HG02759 (cell line): ENCODE results near the gene PJA1.

Experiments
- ATAC-seq: cut with Tn5 transposase; IDR thresholded peaks from one replicate; pipeline ENCODE4 v1.9.1; 2021; ENCODE audit warnings: mild to moderate bottlenecking, moderate library complexity; ENCODE audit not compliant: unreplicated experiment

The PJA1 gene

GRCh38 chrX:69143530-69143929 is 21.7 kb downstream of the PJA1 start:
- no peak for ATAC-seq

DNA sequence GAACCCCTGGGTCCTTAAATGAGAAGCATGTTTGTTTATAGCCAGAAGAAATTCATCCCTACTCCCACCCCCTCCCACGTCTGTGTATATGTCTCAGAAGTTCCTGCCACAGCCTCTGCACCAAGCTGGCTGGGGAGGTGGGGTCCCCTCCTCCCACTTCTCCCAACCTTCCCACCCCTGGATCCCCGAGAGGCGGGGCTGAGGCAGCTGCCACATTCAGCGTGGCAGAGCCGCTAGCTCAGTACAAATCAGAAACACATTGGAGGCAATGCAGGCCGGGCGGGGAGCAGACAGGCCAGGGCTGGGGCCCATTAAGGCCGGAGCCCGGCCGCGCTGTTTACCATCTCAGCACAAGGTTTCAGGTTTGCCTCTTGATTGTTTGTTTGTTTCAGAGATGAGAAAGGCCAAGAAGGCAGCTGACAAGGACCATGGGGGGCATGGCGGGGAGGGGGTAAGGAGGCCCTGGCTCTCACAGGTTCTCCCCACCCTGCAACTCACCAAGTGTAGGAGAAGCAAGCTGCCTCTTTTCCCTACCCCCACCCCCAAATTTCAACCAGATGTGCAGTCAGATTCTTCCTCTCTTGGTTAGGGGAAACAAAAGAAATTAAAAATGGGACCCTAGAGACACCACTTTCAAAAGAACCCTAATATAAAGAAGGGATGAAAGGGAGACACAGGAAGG is 22.3 kb downstream of the PJA1 start:
- no peak for ATAC-seq

GRCh38 chrX:69140837-69141236 is 24.4 kb downstream of the PJA1 start:
- ATAC-seq, result no peak

DNA sequence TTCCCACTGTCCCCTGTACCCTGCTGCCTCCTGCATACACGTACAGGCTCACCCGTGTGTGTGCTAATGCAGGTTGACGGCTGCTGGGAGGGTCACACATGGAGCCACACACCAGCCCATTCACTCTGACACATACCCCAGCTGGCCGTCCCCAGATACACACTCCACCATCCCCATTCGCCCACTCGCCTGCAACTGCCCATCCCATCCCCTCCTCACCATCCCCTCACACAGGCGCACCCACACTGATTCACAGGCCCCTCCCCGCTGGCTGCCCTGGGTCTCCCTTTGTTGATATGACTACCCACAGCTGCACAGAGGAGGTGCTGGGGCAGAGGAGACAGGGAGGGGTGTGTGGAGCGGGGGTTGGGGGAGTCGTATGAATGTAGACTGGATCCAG is 25.7 kb downstream of the PJA1 start:
- ATAC-seq, result no peak

- ATAC-seq, result no peak
These were observed 26.7 kb downstream of the PJA1 start for GRCh38 chrX:69138512-69138911.

DNA sequence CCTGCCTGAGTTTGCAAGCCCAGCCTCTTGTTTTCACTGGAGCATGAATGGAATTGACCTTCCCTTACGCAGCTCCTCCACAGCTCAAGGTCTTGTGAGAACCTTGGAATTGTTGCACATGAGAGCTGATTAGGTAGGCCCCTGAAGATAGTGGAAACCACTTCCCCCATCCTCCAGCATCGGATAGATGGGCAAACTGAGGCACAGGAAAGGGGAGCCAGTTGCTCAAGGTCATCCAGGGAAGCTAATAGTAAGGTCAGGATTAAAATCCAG is 27.2 kb downstream of the PJA1 start:
- no peak for ATAC-seq

DNA sequence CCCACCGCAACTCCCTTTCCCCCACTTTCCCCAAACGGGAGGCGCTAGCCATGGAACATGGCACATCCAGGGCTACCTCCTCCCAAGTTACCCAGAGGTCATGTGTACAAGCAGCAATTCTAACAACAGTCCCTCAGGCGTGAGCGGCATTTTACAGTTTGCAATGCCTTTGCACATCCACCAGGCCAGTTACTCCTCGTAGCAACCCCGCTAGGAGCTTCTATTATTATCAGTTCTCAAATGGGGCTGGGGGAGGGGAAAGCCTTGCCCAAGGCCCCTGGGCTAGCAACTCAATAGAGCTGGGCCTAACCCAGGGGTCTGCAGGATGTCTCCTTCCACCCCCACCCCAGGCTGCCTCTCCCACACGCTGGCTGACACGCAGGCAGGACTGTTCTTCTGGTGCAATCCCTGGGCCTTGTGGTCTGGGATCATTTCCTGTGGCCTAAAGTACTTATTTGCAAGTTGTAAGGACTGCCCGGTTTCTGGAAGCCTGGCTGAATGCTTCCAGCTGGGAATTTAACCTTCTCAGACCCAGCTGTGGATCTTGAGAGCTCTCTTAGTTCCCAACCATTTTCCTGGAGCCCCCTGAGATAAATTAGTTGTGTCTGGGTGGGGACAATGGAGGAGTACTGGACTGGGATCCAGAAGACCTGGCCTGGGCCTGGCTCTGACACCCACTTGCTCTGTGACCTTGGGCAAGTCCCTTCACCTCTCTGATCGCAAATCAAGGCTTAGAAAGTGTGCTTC is 27.7 kb downstream of the PJA1 start:
- no peak for ATAC-seq

- ATAC-seq, result no peak
These were observed 28.5 kb downstream of the PJA1 start for GRCh38 chrX:69136546-69137331.

DNA sequence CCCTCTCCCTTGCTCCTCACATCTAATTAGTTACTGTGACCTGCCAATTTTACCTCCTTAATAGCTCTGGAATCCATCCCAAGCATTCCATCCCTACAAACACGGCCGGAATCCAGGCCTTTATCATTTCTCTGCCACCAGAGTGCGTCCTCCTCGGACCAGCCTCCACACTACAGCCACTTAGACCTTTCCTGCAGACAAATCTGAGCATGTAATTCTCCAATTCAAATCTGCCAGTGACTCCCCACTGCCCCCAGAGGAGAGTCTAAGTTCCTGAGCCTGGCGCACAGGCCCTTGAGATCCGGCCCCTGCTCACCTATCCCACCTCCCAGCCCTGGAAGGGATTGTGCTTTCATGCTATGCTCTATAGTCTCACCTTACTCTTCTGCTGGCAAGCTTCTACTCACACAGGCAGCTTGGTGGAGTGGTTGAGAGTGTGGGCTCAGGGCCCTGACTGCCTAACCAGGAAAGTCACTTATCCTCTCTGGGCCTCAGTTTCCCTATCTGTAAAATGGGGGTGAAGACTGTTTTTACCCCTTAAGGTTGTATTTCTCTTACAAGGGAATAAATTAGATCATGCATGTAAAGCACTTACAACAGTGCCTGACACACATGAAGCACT is 31.2 kb downstream of the PJA1 start:
- no peak for ATAC-seq

DNA sequence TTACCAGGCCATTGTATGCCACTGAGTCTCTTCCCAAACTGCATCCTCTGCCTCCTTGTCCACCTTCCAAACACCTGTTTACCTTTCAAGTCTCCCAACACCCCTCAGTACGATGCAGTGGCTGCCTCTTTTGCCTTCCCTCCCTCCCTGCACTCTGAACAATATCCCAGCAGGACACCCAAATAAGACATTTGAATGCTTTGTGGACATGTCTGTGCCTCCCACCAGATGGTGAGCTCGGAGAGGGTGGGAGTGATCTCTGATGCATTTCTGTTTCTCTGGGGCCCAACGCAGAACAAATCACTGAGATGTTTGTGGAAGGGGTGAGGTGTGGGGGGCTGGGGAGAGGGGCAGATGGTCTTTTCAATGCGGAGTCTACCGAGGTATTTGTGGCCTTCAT is 33.4 kb downstream of the PJA1 start:
- no peak for ATAC-seq

DNA sequence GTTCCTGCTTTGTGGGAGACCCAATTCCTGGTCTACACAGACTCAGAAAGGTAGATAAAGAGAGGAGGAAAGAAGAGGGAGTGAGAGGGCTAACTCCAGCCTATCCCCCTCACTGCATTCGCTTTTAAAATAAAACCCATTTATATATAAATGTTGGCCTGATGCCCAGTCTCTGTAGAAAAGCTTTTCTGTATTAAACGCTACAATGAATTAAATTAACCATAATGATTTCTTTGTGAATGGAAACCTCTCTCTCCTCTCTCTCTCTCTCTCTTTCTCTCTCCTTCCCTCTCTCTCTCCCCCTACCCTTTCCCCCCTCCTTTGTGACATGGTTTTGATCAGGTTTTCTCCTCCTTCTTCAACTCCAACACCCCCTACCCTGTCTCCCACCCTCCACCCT is 34.8 kb downstream of the PJA1 start:
- no peak for ATAC-seq

DNA sequence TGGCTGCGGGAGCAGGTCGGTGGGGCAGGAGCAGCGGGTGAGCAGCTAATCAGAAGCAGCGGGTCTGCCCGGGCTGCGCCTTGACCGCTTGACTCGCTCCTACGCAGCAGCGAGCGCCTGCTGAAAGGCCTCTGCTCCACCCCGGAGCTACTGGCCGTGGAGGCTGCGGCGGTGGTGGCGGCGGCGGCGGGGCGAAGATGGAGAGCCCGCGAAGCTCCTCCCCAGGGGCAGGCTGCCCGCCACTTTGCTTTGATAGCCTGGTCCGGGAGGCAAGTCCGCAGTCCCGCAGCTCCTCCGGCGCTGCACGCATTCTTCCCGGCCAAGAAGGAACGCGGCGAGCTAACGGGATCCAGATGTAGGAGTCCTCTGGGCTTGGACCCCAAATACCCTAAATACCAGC is 36.7 kb downstream of the PJA1 start:
- ATAC-seq, result no peak

GRCh38 chrX:69127466-69127865 is 37.8 kb downstream of the PJA1 start:
- no peak for ATAC-seq

GRCh38 chrX:69126642-69127041 is 38.6 kb downstream of the PJA1 start:
- no peak for ATAC-seq

GRCh38 chrX:69125094-69125493 is 40.2 kb downstream of the PJA1 start:
- no peak for ATAC-seq

DNA sequence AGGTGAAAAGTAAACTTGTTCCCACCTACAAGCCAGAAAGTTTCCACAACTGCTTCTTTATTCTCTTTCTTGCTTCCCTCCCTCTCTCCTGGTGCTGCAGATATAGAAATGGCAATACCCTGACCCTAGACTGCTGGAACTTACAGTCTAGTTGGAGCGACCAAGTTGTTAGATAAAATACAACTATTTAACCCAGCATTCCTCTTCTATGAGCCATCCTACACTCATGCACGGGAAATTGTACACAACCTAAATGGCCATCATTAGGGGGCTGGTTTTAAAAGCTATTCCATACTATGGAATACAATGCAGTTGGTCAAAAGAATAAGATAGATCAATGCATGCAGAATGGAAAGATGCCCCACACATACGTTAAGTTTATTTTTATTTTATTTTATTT is 41.1 kb downstream of the PJA1 start:
- no peak for ATAC-seq

DNA sequence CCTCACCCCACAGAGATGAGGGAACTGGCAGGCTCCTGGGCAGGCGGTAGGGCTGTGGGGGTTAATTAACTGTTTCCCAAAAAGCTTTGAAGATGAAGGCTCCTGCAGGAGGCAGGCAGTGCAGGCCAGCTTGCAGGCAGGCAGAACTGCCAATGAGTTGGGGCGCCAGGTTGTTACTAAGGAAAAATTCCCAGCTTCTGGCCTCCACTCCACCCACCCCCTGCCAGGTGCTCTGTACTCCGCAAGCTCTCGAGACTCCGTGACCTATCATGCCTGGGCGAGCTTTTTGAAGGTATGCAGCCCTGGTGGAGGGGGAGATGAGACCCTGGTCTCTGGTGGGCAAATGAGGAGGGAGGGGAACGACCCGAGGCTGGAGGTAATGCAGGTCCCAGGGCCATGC is 41.8 kb downstream of the PJA1 start:
- no peak for ATAC-seq

- ATAC-seq, result no peak
These were observed 43.8 kb downstream of the PJA1 start for GRCh38 chrX:69121321-69122000.

- no peak for ATAC-seq
These were observed 44.8 kb downstream of the PJA1 start for GRCh38 chrX:69120476-69120875.

DNA sequence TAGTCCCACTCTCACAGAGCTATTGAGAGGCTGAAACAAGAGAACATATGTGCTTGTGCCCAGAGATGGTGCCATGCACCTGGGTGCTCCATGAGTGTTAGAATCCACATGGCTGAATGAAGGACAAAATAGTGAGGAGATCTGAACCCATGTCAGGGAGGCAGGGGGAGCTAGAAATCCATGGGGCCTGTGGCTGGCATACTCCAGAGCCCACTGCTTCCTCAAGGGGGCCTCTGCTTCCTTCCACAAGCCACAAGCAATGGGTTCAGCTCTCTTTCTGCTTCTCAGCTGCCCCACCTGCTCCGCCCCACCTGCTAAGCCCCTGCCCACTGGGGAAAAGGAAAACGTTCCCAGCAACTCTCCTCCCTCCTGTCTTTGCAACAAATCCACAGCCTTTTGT is 46.1 kb downstream of the PJA1 start:
- ATAC-seq, result no peak

- ATAC-seq, result no peak
These were observed 47.3 kb downstream of the PJA1 start for GRCh38 chrX:69117876-69118526.
